Neural cell (in vitro differentiated cells): ENCODE data around the gene PCED1A.
A peak's percentile ranks its signal among the peaks of the same experiment; 100 is the strongest.

ENCODE experiments used
- REST ChIP-seq: IDR thresholded peaks from 2 replicates; pipeline ENCODE4 v1.6.1; 2012; ENCODE audit warnings: borderline replicate concordance
- TF ChIP-seq, protein P1 (sequence below): fragments of 450-650 bp; IDR thresholded peaks from 2 replicates; pipeline ENCODE4 v1.5.1; 2014; ENCODE audit warnings: antibody characterized with exemption, mild to moderate bottlenecking, moderate library complexity; ENCODE audit not compliant: poor library complexity, severe bottlenecking

DNA sequence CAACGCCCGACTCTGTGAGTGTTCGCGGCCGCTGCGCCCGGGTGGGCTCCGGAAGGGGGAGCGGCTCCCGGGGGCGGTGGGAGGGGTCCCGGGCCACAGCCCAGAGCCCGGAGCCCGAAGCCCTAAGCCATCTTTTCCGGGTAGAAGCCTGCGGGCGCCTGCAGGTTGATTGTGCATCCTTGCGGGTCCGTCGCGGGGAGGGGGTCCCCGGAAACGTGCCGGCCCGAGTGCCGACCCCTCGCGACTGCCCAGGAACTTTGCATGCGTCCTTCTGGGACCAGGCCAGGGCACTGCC is 33.2 kb upstream of the PCED1A start:
- TF ChIP-seq, protein P1, sequence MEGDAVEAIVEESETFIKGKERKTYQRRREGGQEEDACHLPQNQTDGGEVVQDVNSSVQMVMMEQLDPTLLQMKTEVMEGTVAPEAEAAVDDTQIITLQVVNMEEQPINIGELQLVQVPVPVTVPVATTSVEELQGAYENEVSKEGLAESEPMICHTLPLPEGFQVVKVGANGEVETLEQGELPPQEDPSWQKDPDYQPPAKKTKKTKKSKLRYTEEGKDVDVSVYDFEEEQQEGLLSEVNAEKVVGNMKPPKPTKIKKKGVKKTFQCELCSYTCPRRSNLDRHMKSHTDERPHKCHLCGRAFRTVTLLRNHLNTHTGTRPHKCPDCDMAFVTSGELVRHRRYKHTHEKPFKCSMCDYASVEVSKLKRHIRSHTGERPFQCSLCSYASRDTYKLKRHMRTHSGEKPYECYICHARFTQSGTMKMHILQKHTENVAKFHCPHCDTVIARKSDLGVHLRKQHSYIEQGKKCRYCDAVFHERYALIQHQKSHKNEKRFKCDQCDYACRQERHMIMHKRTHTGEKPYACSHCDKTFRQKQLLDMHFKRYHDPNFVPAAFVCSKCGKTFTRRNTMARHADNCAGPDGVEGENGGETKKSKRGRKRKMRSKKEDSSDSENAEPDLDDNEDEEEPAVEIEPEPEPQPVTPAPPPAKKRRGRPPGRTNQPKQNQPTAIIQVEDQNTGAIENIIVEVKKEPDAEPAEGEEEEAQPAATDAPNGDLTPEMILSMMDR: no peak
- TF ChIP-seq REST: peak; percentile 6
